GM13977 (cell line): Measurements from ENCODE around the gene TMEM135.

Source experiments
- DNase-seq: peaks from one replicate; pipeline ENCODE4 v3.0.0; 2012; ENCODE audit warnings: low spot score
- CTCF ChIP-seq: IDR thresholded peaks from 2 replicates; pipeline ENCODE4 v1.5.1; 2012; ENCODE audit warnings: mild to moderate bottlenecking, control low read depth; ENCODE audit not compliant: insufficient read depth; ENCODE audit errors: extremely low read depth, missing control alignments
- in situ Hi-C: fragments of 300-500 bp; cut with MboI; formaldehyde crosslinking; loops from one replicate; pipeline ENCODE4 v1.12.0; 2022; ENCODE audit warnings: low sequenced_read_pairs, low pct_unique_long_range_greater_than_20kb, mixed read lengths, inconsistent platforms; ENCODE audit not compliant: unreplicated experiment

The TMEM135 gene

GRCh38 chr11:87007963-87008362 lies 29.8 kb upstream of the TMEM135 start:
- no peak for DNase-seq
- in situ Hi-C loops = no loop called here
- no peak for TF ChIP-seq CTCF

GRCh38 chr11:87012089-87012488 lies 25.6 kb upstream of the TMEM135 start:
- in situ Hi-C loops = no loop called here
- TF ChIP-seq CTCF = no peak
- no peak for DNase-seq

GRCh38 chr11:87012673-87013072 lies 25.1 kb upstream of the TMEM135 start:
- DNase-seq = no peak
- TF ChIP-seq CTCF = no peak
- in situ Hi-C loops = no loop called here

- DNase-seq = no peak
- in situ Hi-C loops = no loop called here
- TF ChIP-seq CTCF = no peak
These were observed 23.6 kb upstream of the TMEM135 start for GRCh38 chr11:87013912-87014825.

GRCh38 chr11:87015645-87016044 lies 22.1 kb upstream of the TMEM135 start:
- in situ Hi-C loops = no loop called here
- DNase-seq = no peak
- no peak for TF ChIP-seq CTCF

GRCh38 chr11:87019613-87020271 lies 18.0 kb upstream of the TMEM135 start:
- TF ChIP-seq CTCF = no peak
- DNase-seq = no peak
- in situ Hi-C loops = no loop called here
